IPS-NIHi7 (cell line): ENCODE measurements around the gene IMPDH2.
"Not testable (repeated sequence)": the region's sequence is repeated elsewhere in the genome, so short reads cannot be mapped to it uniquely, and the experiment has no call there.

Experiments used
- DNase-seq: peaks from one replicate; pipeline ENCODE4 v3.0.0; 2012; ENCODE audit warnings: mixed read lengths; ENCODE audit errors: extremely low spot score

Gene IMPDH2

DNA sequence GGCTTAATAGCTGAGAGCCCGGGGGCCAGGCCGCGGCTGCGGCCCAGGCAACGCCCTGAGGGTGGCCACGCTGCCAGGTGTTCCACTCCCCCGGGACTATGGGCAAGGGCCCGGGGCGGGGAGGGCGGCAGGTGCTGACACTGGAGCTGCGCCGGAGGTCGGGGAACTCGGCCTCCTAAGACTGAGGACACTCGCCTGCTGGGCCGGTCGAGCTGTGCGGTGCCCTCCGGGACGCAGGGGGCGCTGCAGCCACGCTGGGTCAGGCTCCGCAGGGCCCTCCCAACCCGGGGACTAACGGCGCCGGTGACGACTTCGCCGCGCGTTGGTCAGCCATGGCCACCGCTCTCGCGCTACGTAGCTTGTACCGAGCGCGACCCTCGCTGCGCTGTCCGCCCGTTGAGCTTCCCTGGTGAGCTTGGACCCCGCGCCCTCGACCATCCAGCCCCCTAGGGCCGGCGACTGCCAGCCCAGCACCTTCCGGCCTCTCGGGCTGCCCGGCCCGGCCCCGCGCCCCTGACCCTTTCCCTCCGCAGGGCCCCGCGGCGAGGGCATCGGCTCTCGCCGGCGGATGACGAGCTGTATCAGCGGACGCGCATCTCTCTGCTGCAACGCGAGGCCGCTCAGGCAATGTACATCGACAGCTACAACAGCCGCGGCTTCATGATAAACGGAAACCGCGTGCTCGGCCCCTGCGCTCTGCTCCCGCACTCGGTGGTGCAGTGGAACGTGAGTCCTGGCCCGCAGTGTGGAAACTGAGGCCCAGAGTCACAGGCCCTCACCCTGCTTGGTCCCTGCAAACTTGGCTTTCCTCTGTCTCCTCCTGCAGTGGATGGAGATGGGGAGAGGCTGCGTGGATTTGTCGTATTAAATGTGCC is 7.1 kb downstream of the IMPDH2 start, which contains the start of gene NDUFAF3:
Gene NDUFAF3, plus strand, starts transcription at position 309 of the 875 bp plus-strand sequence. Its CDS starts 24 bp downstream, at position 333.
- peak; percentile 88 for DNase-seq

DNA sequence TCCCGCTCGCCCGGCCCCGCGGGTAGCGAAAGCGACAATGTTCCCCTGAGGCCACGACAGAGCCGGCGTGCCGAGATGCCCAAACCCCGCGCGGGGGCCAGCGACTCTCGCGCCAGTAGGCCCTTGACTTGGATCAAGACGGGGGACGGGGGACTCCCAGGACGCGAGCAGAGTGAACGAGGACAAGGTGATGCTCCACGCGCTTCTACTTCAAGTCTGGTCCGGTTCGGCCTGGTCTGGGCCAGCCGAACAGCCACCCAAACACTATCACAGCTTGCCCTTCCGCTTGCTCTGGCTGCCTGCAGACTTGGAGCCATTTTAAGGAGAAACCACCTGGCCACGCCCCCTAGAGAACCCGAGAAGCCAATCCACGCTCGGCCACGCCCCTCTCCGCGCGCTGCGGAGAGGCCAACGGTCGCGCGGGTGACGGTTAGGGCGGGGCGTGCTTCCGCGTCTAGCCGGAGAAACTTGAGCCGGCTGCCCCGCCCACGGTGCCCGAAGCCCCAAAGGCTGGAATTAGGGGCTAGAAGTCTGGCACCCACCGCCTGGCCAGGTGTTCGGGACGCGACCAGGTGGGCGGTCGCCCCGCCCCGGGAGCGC is 7.9 kb downstream of the IMPDH2 start:
- DNase-seq = peak; percentile 88

DNA sequence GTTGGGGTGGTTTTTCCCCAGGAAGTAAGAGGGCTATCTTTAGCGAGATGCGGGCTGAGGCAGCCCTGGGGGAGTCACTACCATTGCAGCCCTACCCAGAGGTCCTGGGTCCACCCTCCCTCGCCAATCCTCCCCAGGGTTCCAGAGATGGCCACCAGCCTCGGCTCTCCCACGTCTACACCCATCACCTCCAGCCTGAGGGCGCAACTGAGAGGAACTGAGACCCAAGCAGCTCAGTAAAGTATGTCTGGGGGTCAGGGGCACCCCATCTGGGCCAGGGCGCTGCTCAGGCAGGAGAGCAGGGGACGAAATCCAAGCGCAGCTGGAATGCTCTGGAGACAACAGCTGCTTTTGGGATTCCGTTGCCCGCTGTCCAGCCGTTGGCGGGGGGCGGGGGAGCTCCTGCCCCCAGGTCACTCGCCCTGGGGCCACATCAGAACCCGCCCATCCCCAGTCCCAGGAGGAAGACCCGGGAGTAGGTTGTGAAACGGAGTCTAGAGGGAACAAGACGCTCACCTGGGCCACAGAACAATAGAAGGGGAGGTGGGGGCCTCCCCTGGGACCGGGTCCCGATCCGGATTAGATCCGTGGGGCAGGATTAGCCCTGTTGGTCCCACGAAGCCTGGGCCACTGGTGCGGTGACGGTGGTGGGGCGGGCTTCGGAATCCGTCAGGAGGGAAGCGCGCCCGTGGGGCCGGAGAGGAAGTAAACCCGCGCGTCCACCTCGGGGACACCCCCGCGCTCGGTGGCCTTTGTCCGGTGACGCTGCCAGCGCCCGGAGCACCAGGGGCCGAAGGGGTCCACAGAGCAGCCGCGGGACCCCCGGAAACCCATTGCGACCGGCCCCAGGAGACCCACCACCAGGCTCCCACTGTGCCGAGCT is 8.6 kb downstream of the IMPDH2 start:
- no peak for DNase-seq

DNA sequence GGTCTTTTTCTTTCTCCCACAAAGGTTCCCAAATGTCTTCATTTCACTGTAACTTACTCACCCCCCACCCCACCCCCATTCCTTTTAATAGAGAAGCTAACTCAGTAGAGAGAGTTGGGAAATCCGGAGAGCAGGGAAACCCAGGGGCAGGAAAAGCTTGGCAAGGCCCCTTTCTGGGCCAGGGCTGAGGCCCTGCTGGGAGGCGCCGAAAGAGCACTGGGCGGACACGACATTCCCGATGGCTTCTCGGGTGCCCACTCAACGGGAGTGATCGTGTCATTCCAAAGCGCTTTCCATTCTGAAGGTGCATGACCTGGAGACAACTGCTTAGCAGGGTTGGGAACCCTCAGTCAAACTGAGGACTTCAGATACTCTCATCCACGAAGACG is 9.3 kb downstream of the IMPDH2 start:
- DNase-seq = no peak

DNA sequence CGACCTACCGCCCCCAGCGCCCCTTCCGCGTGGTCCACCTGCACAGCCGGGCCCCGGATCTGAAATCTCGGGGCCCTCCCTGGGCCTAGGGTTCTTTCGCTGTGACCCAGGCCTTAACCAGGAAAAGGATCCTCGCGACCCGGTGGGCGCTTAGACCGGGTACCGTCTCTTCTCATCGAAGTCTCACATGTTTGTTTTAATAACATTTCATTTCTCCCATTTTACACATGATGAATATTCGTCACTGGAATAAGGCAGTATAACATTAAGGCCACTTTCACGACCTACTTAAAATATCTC is 10.5 kb downstream of the IMPDH2 start:
- no peak for DNase-seq

DNA sequence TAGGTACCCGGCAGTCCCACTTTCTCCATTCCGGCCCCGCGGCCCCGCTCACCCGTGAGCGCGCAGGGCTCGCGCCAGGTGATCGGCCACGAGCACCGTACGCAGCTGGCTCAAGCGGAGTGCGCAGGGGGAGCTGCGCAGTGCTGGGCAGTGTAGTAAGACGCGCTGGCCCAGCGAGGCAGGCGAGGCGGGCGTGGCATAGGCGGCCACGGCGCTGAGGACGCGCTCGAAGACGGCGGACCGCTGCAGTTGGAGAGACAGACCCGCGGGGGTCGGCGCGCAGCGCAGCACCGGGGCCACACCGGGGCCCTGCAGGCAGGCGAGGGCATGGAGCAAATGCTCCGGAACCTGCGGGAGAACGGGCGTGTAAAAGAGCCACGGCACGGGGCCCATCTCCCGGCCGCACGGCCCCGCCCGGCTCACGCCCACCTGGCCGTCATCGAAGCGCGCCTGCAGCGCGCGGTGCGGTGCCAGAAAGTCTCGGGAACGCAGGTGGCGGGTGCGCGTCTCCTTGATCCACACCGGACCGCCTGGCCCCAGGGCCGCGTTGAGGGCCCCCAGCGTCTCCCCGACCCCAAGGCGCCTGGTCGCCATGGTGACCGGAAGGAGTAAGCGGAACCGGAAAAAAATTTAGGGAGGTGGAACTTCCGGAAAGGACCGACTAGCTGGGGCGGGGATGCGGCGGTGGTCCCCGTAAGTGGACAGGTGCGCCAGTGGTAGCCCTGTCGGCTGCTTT is 11.1 kb downstream of the IMPDH2 start, which contains the start of gene DALRD3:
Gene DALRD3, minus strand, starts transcription at position 610 of the 736 bp plus-strand sequence. Its CDS starts 16 bp downstream, at position 594.
- peak; percentile 71 for DNase-seq

DNA sequence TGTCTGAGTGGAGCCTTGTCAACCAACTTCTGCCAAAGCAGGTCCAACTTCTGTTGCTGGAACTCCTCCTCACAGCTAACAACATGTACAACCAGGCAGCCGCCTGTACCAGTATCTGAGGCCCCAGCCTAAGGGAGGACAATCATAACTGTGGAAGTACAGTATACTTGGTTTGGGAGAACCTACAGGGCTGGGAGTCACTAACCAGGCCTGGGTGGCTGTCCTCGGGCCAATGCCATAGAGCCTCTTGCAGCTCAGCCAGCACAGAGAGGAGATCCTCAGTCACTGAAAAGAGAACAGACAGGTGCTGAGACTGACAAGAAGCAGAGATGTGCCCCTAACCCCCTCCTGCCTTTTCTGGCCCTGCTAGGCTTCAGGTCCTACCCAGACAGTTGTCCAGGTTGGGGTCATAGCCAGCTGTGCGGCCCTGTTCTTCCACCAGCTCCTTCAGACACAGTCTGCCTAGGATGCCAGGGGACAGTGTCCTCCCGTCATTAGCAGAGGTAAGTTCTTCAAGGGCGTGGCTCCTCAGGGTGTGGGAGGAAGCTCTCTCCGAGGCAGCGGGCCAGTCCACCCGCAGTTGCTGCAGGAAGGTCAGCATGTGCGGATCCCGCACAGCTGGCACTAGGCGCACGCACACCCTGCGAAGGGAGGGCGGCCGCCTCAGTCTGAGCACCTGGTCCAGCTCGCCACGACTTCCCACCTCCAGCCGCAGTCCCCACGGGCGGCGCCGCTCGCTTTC is 11.8 kb downstream of the IMPDH2 start:
- no peak for DNase-seq

DNA sequence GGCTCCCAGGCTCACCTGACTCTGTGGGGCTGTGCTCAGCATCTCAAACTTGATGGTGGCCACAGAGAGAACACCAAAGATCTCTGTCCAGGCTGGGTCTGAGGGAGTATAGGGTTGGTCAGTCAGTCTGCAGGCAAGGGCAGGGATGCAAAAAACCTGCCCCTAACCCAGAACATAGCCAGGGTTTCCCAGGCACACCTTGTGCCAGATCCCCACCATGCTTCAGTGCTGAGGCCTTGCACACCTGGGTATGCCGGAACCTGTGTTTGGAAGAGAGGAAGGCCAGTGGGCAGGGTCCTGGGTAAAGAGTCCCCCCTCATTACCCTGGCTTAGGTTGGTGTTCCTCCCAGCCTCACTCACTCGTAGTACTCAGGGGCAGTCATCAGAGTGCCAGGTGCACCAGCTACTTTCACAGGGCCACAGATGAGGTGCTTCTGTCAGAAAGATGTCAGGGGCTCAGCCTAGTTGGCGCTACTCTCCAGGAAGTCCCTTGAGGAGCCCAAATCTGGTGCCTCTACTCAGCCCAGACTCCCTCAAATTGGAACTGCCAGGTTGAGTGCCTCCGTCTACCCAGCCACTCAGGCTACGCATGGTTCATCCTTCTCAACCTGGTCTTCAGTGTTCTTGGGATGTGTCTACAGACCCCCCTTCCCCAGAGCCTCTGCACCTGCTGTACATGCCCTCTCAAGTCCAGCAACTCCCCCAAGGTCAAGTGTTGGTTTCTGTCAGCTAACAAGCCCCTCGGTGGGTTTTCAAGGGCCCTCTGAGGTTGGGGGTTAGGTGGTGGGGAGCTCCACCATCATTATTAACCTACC is 12.6 kb downstream of the IMPDH2 start:
- DNase-seq = no peak

DNA sequence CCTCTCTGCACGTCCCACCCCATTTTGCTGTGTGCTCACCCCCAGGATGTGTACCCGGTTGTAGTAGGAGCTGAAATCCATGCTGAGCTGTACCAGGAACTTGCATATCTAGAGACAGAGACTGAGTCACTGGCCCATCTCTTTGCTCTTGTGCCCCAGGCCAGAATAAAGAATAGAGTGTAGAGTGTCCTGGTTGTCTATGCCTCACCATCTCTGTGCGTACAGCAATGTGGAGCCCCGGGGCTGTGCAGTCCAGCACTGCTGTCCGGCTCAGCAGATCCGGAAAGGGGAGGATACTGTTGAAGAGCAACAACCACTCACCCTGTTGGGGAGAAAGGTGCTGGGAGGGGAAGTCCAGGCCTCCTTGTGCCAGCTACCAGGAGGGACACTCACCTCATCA is 13.4 kb downstream of the IMPDH2 start:
- DNase-seq = no peak

DNA sequence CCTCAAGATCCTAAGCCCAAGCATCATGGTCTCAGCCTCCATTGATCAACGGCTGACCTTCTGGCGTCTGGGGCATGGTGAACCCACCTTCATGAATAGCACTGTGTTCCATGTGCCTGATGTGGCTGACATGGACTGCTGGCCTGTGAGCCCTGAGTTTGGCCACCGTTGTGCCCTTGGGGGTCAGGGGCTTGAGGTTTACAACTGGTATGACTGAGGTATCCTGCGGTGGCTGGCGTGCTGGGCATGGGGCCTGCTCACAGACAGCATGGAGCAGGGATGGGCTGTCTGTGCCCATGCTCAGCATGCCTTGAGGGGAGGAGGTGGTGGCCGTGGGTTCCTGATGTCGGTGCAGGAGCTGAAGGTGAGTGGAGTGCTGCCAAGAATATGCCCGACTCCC is 14.1 kb downstream of the IMPDH2 start:
- DNase-seq = no peak

DNA sequence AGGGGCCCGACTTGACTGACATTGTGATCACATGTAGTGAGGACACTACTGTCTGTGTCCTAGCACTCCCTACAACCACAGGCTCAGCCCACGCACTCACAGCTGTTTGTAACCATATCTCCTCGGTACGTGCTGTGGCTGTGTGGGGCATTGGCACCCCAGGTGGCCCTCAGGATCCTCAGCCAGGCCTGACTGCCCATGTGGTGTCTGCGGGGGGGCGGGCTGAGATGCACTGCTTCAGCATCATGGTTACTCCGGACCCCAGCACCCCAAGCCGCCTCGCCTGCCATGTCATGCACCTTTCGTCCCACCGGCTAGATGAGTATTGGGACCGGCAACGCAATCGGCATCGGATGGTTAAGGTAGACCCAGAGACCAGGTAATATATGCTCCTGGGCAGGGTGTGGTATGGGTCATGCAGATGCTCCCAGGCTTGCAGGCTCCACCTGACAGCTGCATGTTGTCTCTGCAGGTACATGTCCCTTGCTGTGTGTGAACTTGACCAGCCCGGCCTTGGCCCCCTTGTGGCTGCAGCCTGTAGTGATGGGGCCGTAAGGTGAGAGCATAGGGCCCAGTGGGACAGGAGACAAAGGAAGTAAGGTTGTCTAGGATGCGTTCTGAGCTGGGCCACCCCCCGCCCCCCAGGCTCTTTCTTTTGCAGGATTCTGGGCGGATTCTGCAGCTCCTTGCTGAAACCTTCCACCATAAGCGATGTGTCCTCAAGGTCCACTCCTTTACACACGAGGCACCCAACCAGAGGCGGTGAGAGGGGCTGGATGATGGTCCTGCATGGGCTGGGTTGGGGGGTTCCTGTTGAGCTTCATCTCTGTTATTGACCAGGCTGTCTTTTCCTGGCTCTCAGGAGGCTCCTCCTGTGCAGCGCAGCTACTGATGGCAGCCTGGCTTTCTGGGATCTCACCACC is 15.2 kb downstream of the IMPDH2 start:
- DNase-seq = peak; percentile 66

DNA sequence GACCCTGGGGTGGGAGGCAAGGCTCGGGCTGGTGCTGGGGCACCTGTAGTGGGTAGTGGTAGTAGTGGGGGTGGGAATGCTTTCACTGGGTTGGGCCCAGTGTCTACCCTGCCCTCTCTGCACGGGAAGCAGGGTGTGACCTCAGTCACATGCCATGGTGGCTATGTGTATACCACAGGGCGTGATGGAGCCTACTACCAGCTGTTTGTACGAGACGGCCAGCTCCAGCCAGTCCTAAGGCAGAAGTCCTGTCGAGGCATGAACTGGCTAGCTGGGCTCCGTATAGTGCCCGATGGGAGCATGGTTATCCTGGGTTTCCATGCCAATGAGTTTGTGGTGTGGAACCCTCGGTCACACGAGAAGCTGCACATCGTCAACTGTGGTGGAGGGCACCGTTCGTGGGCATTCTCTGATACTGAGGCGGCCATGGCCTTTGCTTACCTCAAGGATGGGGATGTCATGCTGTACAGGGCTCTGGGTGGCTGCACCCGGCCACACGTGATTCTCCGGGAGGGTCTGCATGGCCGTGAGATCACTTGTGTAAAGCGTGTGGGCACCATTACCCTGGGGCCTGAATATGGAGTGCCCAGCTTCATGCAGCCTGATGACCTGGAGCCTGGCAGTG is 16.0 kb downstream of the IMPDH2 start:
- no peak for DNase-seq

DNA sequence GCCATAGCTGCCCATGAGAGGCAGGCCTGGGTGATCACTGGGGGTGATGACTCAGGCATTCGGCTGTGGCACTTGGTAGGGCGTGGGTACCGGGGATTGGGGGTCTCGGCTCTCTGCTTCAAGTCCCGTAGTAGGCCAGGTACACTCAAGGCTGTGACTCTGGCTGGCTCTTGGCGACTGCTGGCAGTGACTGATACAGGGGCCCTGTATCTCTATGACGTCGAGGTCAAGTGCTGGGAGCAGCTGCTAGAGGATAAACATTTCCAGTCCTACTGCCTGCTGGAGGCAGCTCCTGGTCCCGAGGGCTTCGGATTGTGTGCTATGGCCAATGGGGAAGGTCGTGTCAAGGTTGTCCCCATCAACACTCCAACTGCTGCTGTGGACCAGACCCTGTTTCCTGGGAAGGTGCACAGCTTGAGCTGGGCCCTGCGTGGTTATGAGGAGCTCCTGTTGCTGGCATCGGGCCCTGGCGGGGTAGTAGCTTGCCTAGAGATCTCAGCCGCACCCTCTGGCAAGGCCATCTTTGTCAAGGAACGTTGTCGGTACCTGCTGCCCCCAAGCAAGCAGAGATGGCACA is 16.7 kb downstream of the IMPDH2 start:
- no peak for DNase-seq

DNA sequence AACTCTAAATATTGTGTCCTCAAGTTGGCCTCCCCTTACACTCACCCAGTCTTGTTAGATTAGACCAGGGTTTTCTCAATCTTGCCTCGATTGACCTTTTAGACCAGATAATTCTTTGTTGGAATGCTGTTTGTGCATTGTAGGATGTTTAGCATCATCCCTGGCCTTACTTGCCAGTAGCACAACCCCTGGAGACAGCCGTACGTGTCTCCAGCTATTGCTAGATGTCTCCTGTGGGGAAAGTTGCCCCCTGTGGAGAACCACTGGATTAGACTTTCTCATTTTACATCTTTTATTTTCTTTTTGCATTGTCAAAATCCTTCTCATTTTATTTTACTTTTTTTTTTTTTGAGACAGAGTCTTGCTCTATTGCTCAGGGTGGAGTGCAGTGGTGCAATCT is 19.8 kb downstream of the IMPDH2 start:
- no peak for DNase-seq

DNA sequence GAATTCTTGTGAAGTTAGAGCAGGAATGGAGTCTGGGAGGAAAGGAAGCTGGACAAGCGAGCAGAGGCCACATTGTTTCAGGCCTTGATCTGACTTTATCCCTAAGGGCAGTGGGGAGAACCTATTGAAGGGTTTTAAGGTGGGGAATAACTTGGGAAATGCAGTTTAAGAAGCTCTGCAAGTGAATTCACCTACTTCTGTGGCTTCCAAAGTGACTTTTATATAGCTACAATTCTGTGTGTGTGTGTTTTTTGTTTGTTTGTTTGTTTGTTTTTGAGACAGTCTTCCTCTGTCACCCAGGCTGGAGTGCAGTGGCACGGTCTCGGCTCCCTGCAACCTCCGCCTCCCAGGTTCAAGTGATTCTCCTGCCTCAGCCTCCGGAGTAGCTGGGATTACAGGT is 20.6 kb downstream of the IMPDH2 start:
- not testable (repeated sequence) for DNase-seq

DNA sequence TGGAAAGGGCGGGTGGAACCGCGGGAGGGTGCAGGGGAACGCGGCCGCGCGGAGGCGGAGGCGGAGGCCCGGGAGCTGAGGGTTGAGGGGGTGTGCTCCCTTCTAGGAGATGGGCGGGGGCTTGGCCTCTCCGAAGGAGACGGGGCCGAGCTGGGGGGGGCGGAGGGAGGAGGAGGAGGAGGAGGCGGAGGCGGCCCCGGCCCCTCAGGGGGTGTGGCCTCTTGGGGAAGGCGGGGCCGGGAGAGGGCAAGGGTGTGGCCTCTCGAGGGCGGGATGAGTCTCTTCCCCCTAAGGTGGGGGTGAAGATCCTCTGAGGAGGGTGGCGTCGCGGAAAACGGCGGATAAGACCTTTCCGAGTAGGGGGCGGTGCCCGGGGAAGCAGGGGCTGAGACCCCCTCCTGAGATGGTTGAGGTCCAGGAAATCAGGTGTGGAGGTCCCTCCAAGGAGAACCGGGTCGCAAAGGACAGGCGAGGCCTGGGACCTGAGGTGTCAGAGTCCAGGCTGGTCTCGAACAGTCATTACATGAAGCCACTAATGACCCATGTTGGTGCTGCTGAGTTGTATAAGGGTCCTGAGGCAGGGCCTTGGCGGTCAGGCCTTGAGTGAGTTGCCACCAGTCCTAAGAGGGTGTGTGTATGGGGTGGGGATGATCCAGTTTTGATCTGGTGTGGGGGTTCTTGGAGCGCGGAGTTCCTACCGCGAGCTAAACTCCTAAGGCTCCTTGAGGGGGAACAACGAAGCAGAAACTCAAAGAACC is 21.2 kb downstream of the IMPDH2 start:
- peak; percentile 88 for DNase-seq

DNA sequence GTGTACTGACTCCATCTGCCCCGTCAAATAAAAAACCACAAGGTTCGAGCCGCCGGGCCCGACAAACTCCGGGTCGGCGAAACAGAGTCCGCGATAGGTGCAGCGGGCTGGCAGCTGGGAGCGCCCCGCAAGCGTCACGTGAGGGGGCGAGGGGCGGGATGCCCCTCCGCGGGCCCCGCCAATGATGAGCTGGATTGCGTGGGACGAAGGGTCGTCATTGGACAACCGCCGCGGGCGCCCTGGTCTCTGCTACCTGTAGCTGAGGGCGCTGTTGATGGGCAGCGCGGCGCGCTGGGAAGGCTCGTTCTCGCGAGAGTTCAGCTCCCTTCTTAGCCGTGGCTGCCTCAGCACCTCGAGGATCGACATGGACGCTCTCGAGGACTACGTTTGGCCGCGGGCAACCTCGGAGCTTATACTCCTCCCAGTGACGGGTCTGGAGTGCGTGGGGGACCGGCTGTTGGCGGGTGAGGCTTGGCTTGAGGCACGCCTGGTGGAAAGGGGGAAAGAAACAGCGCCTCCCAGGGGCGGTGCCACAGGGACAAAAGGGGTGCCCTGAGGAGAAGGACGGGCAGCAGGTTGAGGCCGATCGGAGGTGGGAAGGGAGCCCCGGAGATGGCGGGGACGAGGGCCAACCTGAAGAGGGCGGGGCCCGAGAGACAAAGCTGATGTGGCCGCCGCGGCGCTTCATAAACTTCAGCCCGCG is 22.0 kb downstream of the IMPDH2 start, which contains the start of gene WDR6:
Gene WDR6, plus strand, starts transcription at position 324 of the 703 bp plus-strand sequence. Its CDS starts 41 bp downstream, at position 365.
- peak; percentile 98 for DNase-seq
